ENCODE data around the gene NUF2.
"Not testable (repeated sequence)": the region's sequence is repeated elsewhere in the genome, so short reads cannot be mapped to it uniquely, and the experiment has no call there.

NUF2 gene

DNA sequence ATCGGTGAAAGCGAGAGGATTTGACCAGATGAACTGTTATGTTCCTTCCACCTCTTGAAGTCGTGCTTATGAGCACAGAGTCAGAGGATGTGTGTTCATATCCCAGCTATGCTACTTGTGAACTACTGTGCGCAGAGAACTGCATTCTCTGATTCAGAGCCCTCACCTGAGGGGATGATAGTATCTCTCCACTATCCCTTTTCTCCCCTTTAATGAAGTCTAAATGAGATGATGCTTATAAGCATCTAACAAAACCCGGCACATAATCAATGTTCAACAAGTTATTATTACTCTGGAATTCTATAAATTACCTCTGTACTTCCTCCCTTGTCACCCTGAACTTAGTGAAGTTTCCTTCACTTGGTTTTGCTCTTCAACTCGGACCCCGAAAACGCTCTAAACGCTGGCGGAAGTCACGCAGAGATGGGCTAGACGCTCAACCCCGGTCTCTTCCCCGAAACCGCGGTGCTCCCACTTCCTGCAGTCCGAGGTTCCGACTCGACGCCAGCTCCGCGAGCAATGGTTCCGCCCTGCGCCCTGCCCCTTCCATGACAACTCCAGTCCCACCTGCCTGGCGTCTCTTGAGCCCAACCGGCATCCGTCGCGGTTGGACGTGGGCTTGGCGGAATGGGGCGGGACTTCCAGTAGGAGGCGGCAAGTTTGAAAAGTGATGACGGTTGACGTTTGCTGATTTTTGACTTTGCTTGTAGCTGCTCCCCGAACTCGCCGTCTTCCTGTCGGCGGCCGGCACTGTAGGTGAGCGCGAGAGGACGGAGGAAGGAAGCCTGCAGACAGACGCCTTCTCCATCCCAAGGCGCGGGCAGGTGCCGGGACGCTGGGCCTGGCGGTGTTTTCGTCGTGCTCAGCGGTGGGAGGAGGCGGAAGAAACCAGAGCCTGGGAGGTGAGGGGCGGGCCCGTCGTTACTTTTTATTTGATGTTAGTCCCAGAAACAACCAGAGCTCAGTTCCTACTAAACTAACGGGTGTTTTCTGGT, at the start of gene NUF2:
NUF2 (plus strand) TSS at position 644 of the 995 bp plus-strand sequence. CDS start 4,098 bp downstream, outside the sequence.
- no peaks in the 10 kb centered on the region for H3K27me3 ChIP-seq (ENCODE audit: control insufficient read depth in 1 of 2, insufficient read depth in 2 of 2, low read length in 2 of 2)
- no peaks in the 10 kb centered on the region for H3K9me3 ChIP-seq (ENCODE audit: low read length)
- peaks cover 14% of the 10 kb centered on the region for H3K4me1 ChIP-seq (ENCODE audit: insufficient read depth, low read length)
- H3K4me3 ChIP-seq (ENCODE audit: low read depth in 1 of 2, low read length in 2 of 2): peak within 1 kb of the TSS; percentile 56 to 95
- peak within 1 kb of the TSS; percentile 82 for H3K9ac ChIP-seq (ENCODE audit: low read length)
- peaks cover 3% of the 10 kb centered on the region for H3K36me3 ChIP-seq (ENCODE audit: insufficient read depth, low read length)
- H3K27ac ChIP-seq (ENCODE audit: low read depth, low read length): peak within 1 kb of the TSS; percentile 81

DNA sequence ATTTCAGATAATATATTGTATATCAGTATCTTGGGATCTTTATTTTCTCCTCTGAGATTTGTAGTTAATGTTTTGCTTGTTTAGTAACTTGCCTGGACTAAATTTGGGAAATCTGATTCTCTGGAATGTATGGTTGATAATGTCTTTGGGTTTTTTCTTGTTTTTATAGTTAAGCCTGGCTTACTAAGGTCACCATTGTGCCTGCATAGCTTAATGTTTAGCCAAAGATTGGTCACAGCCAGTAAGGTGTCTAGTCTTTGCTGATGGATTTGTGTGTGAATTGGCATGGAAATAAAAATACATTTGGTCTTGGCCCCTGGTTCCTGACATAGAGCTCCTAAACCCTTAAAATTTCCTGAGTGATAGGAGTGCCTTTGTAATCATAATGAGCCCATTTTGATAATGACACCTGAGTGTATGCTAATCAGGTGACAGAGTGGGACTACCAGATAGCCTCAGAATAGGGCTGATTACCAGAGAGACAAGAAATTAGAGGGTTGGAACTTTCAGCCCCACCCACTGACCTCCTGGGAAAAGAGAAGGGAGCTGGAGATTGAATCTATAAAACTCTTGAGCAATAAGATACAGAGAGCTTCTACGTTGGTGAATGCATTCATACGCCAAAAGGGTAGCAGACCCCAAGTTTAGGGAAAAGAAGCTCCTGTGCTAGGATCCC, 47.9 kb upstream of the NUF2 start:
- H3K9me3 ChIP-seq (ENCODE audit: low read length): no peaks in the 10 kb centered on the region
- no peaks in the 10 kb centered on the region for H3K4me1 ChIP-seq (ENCODE audit: insufficient read depth, low read length)
- H3K4me3 ChIP-seq (ENCODE audit: low read depth in 1 of 2, low read length in 2 of 2): no peak overlapping the region

DNA sequence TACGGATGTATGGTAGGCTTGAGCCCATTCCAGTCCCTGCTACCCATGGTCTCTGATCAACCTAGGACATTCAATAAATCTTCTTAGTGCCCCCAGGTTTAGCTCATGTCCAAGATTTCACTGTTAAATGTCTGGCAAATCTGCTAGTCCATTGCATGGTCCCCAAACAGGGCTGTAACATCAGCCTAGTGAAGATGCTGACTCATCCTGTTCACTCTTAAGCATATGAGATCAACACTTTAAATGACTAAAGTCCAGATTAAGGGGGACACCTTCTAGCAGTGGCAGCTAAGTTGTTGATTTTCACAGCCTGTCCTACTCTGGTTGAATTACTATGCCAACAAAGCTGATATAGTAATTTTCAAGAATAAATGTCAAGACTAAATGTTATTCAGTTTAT, 46.5 kb upstream of the NUF2 start:
- H3K9ac ChIP-seq (ENCODE audit: low read length): no peak overlapping the region
- H3K9me3 ChIP-seq (ENCODE audit: low read length): no peaks in the 10 kb centered on the region
- H3K36me3 ChIP-seq (ENCODE audit: insufficient read depth, low read length): no peaks in the 10 kb centered on the region
- H3K27me3 ChIP-seq (ENCODE audit: control insufficient read depth in 1 of 2, insufficient read depth in 2 of 2, low read length in 2 of 2): no peaks in the 10 kb centered on the region
- H3K4me3 ChIP-seq (ENCODE audit: low read depth in 1 of 2, low read length in 2 of 2): no peak overlapping the region
- no peak overlapping the region for H3K27ac ChIP-seq (ENCODE audit: low read depth, low read length)
- H3K4me1 ChIP-seq (ENCODE audit: insufficient read depth, low read length): no peaks in the 10 kb centered on the region

More for the DNA sequence above, 47.9 kb upstream of the NUF2 start:
- Histone ChIP-seq H3K9ac (ENCODE audit: low read length) (no peak overlapping the region), H3K27me3 (ENCODE audit: control insufficient read depth in 1 of 2, insufficient read depth in 2 of 2, low read length in 2 of 2) (no peaks in the 10 kb centered on the region), H3K27ac (ENCODE audit: low read depth, low read length) (no peak overlapping the region), H3K36me3 (ENCODE audit: insufficient read depth, low read length) (no peaks in the 10 kb centered on the region)

DNA sequence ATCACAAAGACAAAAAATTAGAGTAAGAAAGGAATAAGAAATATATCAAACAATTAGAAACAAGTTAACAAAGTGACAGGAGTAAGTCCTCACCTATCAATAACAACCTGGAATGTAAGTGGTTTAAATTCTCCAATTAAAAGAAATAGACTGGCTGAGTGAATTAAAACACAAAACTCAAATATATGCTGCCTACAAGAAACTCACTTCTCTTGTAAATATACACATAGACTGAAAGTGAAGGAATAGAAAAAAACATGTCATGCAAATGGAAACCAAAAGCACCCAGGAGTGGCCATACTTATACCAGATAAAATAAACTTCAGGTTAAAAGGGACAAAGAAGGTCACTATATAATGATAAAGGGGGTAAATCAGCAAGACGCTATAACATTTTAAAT, 43.2 kb upstream of the NUF2 start:
- H3K27ac ChIP-seq (ENCODE audit: low read depth, low read length): no peak overlapping the region
- no peak overlapping the region for H3K9ac ChIP-seq (ENCODE audit: low read length)
- H3K9me3 ChIP-seq (ENCODE audit: low read length): no peaks in the 10 kb centered on the region
- no peaks in the 10 kb centered on the region for H3K36me3 ChIP-seq (ENCODE audit: insufficient read depth, low read length)
- no peaks in the 10 kb centered on the region for H3K27me3 ChIP-seq (ENCODE audit: control insufficient read depth in 1 of 2, insufficient read depth in 2 of 2, low read length in 2 of 2)
- no peaks in the 10 kb centered on the region for H3K4me1 ChIP-seq (ENCODE audit: insufficient read depth, low read length)
- no peak overlapping the region for H3K4me3 ChIP-seq (ENCODE audit: low read depth in 1 of 2, low read length in 2 of 2)

DNA sequence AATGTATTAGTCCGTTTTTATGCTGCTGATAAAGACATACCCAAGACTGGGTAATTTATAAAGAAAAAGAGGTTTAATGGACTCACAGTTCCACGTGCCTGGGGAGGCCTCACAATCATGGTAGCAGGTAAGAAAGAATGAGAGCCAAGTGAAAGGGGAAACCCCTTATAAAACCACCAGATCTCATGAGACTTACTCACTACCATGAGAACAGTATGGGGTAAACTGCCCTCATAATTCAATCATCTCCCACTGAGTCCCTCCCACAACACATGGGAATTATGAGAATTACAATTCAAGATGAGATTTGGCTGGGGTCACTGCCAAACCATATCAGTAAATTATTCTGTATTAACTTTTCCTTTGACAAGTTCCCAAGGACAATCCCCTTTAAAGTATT, 36.9 kb upstream of the NUF2 start:
- not testable (repeated sequence) for H3K27ac ChIP-seq (ENCODE audit: low read depth, low read length); H3K4me1 ChIP-seq (ENCODE audit: insufficient read depth, low read length); H3K27me3 ChIP-seq (ENCODE audit: control insufficient read depth in 1 of 2, insufficient read depth in 2 of 2, low read length in 2 of 2); H3K9ac ChIP-seq (ENCODE audit: low read length); H3K36me3 ChIP-seq (ENCODE audit: insufficient read depth, low read length); H3K4me3 ChIP-seq (ENCODE audit: low read depth in 1 of 2, low read length in 2 of 2); H3K9me3 ChIP-seq (ENCODE audit: low read length)

DNA sequence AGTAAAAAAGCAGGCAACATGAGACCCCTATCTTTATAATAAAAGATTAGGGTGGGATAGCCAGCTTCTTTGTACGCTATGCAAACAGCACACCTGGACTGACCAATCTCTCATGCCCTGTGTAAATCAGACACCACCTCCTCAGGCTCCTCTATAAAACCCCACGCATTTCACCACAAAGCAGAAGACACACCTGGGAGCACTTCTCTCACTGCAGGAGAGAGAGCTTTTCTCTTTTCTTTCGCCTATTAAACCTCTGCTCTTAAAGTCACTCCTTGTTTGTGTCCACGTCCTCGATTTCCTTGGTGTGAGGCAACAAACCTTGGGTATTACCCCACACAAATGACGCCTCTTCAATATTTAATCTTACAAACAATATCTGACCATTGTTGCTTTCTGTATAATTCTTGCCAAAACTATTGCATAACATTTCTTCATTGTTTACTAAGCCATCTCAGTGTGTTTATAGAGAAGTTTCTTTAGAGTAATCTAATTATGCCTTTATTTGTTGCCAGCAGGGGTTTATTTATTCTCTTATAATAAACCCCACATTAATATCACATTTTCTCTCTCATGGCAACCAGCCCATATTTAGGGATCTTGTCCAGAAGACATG, 31.6 kb upstream of the NUF2 start:
- Histone ChIP-seq H3K27ac (ENCODE audit: low read depth, low read length) (no peak overlapping the region), H3K36me3 (ENCODE audit: insufficient read depth, low read length) (no peaks in the 10 kb centered on the region), H3K9me3 (ENCODE audit: low read length) (no peaks in the 10 kb centered on the region), H3K4me1 (ENCODE audit: insufficient read depth, low read length) (peaks cover 3% of the 10 kb centered on the region), H3K4me3 (ENCODE audit: low read depth in 1 of 2, low read length in 2 of 2) (no peak overlapping the region), H3K27me3 (ENCODE audit: control insufficient read depth in 1 of 2, insufficient read depth in 2 of 2, low read length in 2 of 2) (no peaks in the 10 kb centered on the region), H3K9ac (ENCODE audit: low read length) (no peak overlapping the region)

DNA sequence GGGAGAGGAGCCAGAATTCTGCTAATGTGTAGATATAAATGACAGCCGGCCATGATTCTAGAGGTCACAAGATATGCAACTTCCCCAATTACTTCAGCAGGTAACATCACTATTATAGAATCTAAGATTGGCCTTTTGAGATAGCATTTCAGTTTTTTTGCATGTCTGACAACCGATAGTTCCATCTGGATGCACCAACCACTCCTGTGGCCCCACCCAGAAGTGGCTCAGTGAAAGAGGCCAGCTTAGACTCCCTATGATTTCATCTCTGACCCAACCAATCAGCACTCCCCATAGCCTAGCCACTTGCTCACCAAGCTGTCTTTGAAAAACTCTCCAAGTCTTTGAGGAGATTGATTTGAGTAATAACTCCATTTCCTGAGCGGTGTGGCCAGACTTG, 30.3 kb upstream of the NUF2 start:
- Histone ChIP-seq H3K36me3 (ENCODE audit: insufficient read depth, low read length) (no peaks in the 10 kb centered on the region), H3K27me3 (ENCODE audit: control insufficient read depth in 1 of 2, insufficient read depth in 2 of 2, low read length in 2 of 2) (no peaks in the 10 kb centered on the region), H3K4me1 (ENCODE audit: insufficient read depth, low read length) (peaks cover 3% of the 10 kb centered on the region), H3K9ac (ENCODE audit: low read length) (no peak overlapping the region), H3K27ac (ENCODE audit: low read depth, low read length) (no peak overlapping the region), H3K4me3 (ENCODE audit: low read depth in 1 of 2, low read length in 2 of 2) (no peak overlapping the region), H3K9me3 (ENCODE audit: low read length) (no peaks in the 10 kb centered on the region)

DNA sequence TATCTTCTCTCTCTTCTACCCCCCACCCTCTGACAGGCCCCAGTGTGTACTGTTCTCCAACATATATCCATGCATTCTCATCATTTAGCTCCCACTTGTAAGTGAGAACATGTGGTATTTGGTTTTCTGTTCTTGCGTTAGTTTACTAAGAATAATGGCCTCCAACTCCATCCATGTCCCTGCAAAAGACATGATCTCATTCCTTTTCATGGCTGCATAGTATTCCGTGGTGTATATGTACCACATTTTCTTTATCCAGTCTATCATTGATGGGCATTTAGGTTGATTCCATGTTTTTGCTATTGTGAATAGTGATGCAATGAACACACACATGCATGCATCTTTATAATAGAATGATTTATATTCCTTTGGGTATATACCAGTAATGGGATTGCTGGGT, 29.6 kb upstream of the NUF2 start:
- not testable (repeated sequence) for H3K4me1 ChIP-seq (ENCODE audit: insufficient read depth, low read length); H3K27ac ChIP-seq (ENCODE audit: low read depth, low read length); H3K36me3 ChIP-seq (ENCODE audit: insufficient read depth, low read length); H3K9ac ChIP-seq (ENCODE audit: low read length); H3K4me3 ChIP-seq (ENCODE audit: low read depth in 1 of 2, low read length in 2 of 2); H3K9me3 ChIP-seq (ENCODE audit: low read length); H3K27me3 ChIP-seq (ENCODE audit: control insufficient read depth in 1 of 2, insufficient read depth in 2 of 2, low read length in 2 of 2)

DNA sequence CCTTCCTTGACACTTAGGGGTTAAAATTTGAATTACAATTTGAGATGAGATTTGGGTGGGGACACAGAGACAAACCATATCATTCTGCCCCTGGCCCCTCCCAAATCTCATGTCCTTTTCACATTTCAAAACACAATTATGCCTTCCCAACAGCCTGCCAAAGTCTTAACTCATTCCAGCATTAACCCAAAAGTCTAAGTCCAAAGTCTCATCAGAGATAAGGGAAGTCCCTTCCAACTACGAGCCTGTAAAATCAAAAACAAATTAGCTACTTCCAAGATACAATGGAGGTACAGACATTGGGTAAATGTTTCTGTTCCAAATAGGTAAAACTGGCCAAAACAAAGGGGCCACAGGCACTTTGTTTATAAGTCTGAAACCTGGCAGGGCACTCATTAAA, 28.3 kb upstream of the NUF2 start:
- H3K4me3 ChIP-seq (ENCODE audit: low read depth in 1 of 2, low read length in 2 of 2); H3K27me3 ChIP-seq (ENCODE audit: control insufficient read depth in 1 of 2, insufficient read depth in 2 of 2, low read length in 2 of 2); H3K27ac ChIP-seq (ENCODE audit: low read depth, low read length): not testable (repeated sequence)

DNA sequence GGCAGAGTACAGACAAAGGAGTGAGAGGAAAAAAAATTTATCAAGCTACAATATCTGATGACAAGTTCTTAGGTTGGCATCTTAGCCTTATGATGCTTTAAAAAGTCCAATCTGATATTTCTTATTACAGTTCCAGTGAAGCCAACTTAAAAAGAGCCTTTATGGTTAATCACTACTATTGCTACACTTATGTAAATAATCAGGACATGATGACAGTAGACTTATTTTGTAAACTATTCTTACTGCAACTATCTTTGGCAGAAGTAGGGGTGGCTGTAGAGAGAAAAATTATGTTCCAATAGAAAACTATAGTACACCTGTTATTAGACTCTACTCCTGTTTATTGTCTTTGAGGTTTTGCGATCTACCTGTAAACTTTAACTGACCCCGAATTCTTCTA, 25.8 kb upstream of the NUF2 start:
- Histone ChIP-seq H3K4me3 (ENCODE audit: low read depth in 1 of 2, low read length in 2 of 2) (no peak overlapping the region), H3K36me3 (ENCODE audit: insufficient read depth, low read length) (no peaks in the 10 kb centered on the region), H3K27me3 (ENCODE audit: control insufficient read depth in 1 of 2, insufficient read depth in 2 of 2, low read length in 2 of 2) (no peaks in the 10 kb centered on the region), H3K9ac (ENCODE audit: low read length) (no peak overlapping the region), H3K9me3 (ENCODE audit: low read length) (no peaks in the 10 kb centered on the region), H3K4me1 (ENCODE audit: insufficient read depth, low read length) (no peaks in the 10 kb centered on the region), H3K27ac (ENCODE audit: low read depth, low read length) (no peak overlapping the region)

More for the DNA sequence above, 28.3 kb upstream of the NUF2 start:
- H3K36me3 ChIP-seq (ENCODE audit: insufficient read depth, low read length); H3K9me3 ChIP-seq (ENCODE audit: low read length); H3K9ac ChIP-seq (ENCODE audit: low read length); H3K4me1 ChIP-seq (ENCODE audit: insufficient read depth, low read length): not testable (repeated sequence)

DNA sequence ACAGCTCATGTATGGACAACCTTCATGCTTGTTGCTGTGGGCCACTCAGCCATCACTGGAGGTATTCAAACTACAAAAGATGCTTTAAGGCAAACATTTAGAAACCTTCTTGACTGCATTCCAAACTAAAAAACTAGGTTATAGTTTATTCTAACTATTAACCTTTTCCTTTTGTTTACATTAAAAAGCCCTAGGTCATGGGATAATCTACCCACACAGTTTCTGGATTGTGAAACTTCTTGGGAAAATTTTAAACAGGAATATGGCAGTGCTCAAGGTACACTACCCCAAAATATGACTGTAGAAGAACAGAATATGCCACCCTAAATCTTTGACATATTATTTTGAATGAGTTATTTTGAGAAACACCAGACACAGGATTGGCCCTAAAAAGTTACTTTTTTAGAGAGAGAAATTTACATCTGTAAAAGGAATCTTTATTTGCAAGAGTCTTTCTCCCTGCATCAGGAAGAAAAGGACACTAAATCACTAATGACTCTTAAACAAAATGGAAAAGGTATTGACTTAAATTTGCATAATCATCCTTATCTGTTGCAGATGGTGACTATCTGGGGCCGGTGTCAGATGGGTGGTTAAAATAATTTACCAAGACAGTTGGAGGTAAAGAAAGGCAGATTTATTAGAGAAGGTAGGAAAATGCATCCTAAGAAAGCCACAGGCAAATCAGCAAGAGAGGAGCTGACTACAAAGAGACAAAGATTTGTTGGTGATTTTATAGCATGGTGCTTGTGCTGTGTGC, 25.1 kb upstream of the NUF2 start:
- Histone ChIP-seq H3K4me1 (ENCODE audit: insufficient read depth, low read length) (no peaks in the 10 kb centered on the region), H3K4me3 (ENCODE audit: low read depth in 1 of 2, low read length in 2 of 2) (no peak overlapping the region), H3K9me3 (ENCODE audit: low read length) (no peaks in the 10 kb centered on the region), H3K9ac (ENCODE audit: low read length) (no peak overlapping the region), H3K27ac (ENCODE audit: low read depth, low read length) (no peak overlapping the region), H3K36me3 (ENCODE audit: insufficient read depth, low read length) (no peaks in the 10 kb centered on the region), H3K27me3 (ENCODE audit: control insufficient read depth in 1 of 2, insufficient read depth in 2 of 2, low read length in 2 of 2) (no peaks in the 10 kb centered on the region)
